Ishikawa (cell line): ENCODE data around the gene KLK10.

ENCODE experiments used
- CEBPB ChIP-seq: IDR thresholded peaks from 2 replicates; pipeline ENCODE4 v1.6.1; 2012
- CREB1 ChIP-seq: IDR thresholded peaks from 2 replicates; pipeline ENCODE4 v1.6.1; 2012; ENCODE audit warnings: low read depth
- EGR1 ChIP-seq: IDR thresholded peaks from 2 replicates; pipeline ENCODE4 v1.6.1; 2012
- EP300 ChIP-seq: IDR thresholded peaks from 2 replicates; pipeline ENCODE4 v1.6.1; 2012; ENCODE audit warnings: borderline replicate concordance
- FOXM1 ChIP-seq: IDR thresholded peaks from 2 replicates; pipeline ENCODE4 v1.6.1; 2012; ENCODE audit warnings: low read depth, borderline replicate concordance
- NFIC ChIP-seq: IDR thresholded peaks from 2 replicates; pipeline ENCODE4 v1.6.1; 2012
- RAD21 ChIP-seq: IDR thresholded peaks from 2 replicates; pipeline ENCODE4 v1.6.1; 2012; ENCODE audit warnings: low read depth
- REST ChIP-seq: IDR thresholded peaks from 2 replicates; pipeline ENCODE4 v1.6.1; 2012; ENCODE audit warnings: low read depth, mild to moderate bottlenecking
- TAF1 ChIP-seq: IDR thresholded peaks from 2 replicates; pipeline ENCODE4 v1.6.1; 2012; ENCODE audit warnings: low read depth, mild to moderate bottlenecking
- TCF12 ChIP-seq: IDR thresholded peaks from 2 replicates; pipeline ENCODE4 v1.6.1; 2012; ENCODE audit warnings: low read depth
- TEAD4 ChIP-seq: IDR thresholded peaks from 2 replicates; pipeline ENCODE4 v1.6.1; 2012
- YY1 ChIP-seq: IDR thresholded peaks from 2 replicates; pipeline ENCODE4 v1.6.1; 2012; ENCODE audit warnings: low read depth
- ZBTB7A ChIP-seq: IDR thresholded peaks from 2 replicates; pipeline ENCODE4 v1.6.1; 2012; ENCODE audit warnings: low read depth
- TF ChIP-seq, protein P1 (sequence below): IDR thresholded peaks from 2 replicates; pipeline ENCODE4 v1.6.1; 2012
- TF ChIP-seq, protein P2 (sequence below): IDR thresholded peaks from 2 replicates; pipeline ENCODE4 v1.6.1; 2012

KLK10 gene

DNA sequence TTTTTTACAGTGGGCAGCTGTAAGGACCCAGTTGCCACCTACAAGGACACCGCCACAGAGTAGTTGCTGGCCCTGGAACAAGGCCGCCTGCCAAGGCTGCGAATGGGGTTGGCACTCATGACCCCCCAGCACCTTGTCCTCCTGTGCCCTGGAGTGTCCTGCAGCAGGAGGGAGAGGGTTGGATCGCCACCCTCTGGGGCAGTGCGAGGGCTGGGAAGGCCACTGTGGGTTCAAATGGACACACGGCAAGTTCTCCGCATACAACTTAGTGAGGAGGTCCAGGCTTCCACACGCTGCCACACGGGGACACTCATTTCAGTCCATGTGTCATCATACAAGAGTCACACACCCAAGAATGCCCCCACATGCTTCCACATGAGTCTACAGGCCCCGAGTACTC lies 19.1 kb downstream of the KLK10 start:
- TF ChIP-seq, protein P1, sequence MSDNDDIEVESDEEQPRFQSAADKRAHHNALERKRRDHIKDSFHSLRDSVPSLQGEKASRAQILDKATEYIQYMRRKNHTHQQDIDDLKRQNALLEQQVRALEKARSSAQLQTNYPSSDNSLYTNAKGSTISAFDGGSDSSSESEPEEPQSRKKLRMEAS: no peak
- TF ChIP-seq TAF1 (no peak), ZBTB7A (no peak), EGR1 (no peak), RAD21 (no peak)

DNA sequence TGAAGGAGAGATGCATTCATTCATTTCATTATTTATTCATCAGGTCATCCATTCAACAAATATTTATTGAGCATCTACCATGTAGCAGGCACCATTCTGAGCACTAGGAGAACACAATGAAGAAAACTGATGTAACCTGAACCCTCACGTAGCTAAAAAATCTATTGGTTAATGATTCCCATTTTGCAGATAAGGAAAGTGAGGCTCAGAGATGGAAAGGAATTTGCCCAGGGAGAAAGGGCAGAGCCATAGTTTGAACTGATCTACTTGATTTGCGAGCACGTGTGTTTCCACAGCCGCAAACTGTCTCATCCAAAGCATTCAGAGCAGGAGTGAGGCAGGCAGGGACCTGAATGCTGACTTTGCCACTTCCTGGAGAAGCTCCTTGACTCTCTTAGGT lies 20.8 kb downstream of the KLK10 start:
- no peak for TF ChIP-seq NFIC
- no peak for TF ChIP-seq RAD21
- TF ChIP-seq, protein P1: no peak

- TF ChIP-seq EP300 (no peak), TAF1 (no peak), CREB1 (no peak), REST (no peak), RAD21 (no peak), NFIC (no peak), CEBPB (no peak), EGR1 (no peak), TCF12 (no peak), ZBTB7A (no peak), YY1 (no peak), FOXM1 (no peak), TEAD4 (no peak)
- TF ChIP-seq, protein P1: no peak
Measured at GRCh38 chr19:50998061-50998460, 21.4 kb downstream of the KLK10 start.

- TF ChIP-seq YY1: 0 out of 2 replicates have a peak, but pooled peaks have one; percentile 20
- TF ChIP-seq TCF12: no peak
- TF ChIP-seq, protein P2, sequence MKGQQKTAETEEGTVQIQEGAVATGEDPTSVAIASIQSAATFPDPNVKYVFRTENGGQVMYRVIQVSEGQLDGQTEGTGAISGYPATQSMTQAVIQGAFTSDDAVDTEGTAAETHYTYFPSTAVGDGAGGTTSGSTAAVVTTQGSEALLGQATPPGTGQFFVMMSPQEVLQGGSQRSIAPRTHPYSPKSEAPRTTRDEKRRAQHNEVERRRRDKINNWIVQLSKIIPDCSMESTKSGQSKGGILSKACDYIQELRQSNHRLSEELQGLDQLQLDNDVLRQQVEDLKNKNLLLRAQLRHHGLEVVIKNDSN: peak; percentile 82
- no peak for TF ChIP-seq REST
- no peak for TF ChIP-seq EGR1
- TF ChIP-seq TAF1: no peak
- TF ChIP-seq, protein P1: no peak
Measured at GRCh38 chr19:50994129-50994528, 25.4 kb downstream of the KLK10 start.

- TF ChIP-seq EGR1 (no peak), ZBTB7A (no peak), CEBPB (no peak), FOXM1 (no peak), CREB1 (no peak), NFIC (no peak)
- TF ChIP-seq, protein P1: no peak
- TF ChIP-seq, protein P2: no peak
Measured at GRCh38 chr19:50992666-50993035, 26.9 kb downstream of the KLK10 start.

DNA sequence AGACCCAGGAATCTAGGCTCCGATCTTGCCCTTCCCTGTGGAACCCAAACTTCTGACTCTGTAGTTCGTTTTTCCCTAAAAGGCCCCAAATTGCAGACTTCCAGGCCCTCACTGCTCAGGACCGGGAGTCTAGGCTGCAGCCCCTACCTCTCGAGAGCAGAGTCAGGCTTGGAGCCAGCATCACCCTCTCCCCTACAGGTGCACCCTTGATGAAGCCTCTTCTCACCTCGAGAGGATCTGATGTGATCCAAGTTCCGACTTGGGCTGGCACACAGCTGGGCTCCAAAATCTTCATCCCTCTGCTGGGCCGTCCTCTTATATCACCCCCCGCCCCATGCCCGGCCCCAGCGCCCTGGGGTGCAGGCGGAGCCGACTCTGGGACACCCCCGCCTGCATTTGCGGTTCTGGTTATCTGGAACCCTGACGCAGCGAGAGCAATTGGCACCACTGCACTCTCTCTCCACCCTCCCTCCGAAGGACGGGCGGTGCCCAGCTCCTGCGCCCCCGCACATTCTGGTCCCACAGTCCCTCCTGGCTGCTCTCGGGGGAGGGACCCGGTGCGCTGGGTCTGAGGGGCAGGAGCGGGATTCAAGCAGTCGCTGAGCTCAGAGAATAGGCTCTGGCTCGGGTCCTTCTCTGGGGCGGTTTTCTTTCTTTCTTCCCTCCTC lies 35.8 kb downstream of the KLK10 start, which contains the start of gene KLK7:
KLK7 (minus strand) TSS at position 293 of the 668 bp plus-strand sequence. CDS start 1,518 bp downstream, outside the sequence.
- TF ChIP-seq YY1: no peak
